GM23338 (cell line): Measurements from ENCODE around the gene UBE2C. TPM values are rescaled to one million over a fixed set of nuclear protein-coding genes. Genes with fewer than 3 reads are reported as not detected.

Source experiments
- CREB1 ChIP-seq: fragments of 250-450 bp; sonication (Bioruptor Pico); IDR thresholded peaks from 2 replicates; pipeline ENCODE4 v1.5.0; 2020; ENCODE audit warnings: low read depth, mild to moderate bottlenecking, moderate library complexity
- ETS1 ChIP-seq: IDR thresholded peaks from 2 replicates; pipeline ENCODE4 v1.6.1; 2016; ENCODE audit warnings: antibody characterized with exemption
- EZH2phosphoT487 ChIP-seq: fragments of 200-600 bp; sonication (generic); IDR thresholded peaks from one replicate; pipeline ENCODE4 v1.8.1; 2018; ENCODE audit warnings: antibody characterized with exemption; ENCODE audit not compliant: unreplicated experiment
- NANOG ChIP-seq: IDR thresholded peaks from 2 replicates; pipeline ENCODE4 v1.6.1; 2016; ENCODE audit warnings: antibody characterized with exemption, borderline replicate concordance
- ZNF462 ChIP-seq: fragments of 250-450 bp; sonication (Bioruptor Pico); IDR thresholded peaks from 2 replicates; pipeline ENCODE4 v1.5.0; 2020; ENCODE audit warnings: mild to moderate bottlenecking, moderate library complexity
- polyA plus RNA-seq: library from polyadenylated mRNA; unstranded; fragments of >200 nt; fragmentation: Nextera tagmentation; extraction: Ambion mirVana; gene quantifications from 2 replicates; pipeline ENCODE4 v1.2.1, GENCODE V29; 2016
- small RNA-seq: library from RNA; depleted of rRNA; stranded (forward); fragments of <200 nt; gene quantifications from one replicate; pipeline ENCODE3, GENCODE V24; 2014; ENCODE audit warnings: low replicate concordance
- total RNA-seq: library from RNA; depleted of rRNA; stranded (reverse); fragments of >200 nt; shearing (Covaris generic); gene quantifications from 2 replicates; pipeline ENCODE4 v1.2.3, GENCODE V29; 2014; rRNA removed

UBE2C gene
- total and polyA plus RNA-seq, 2 experiments from 2014 or later = 247 to 698 TPM

- no peak for TF ChIP-seq ZNF462 (CRISPR knock-in tag)
- TF ChIP-seq EZH2phosphoT487 = no peak
- no peak for TF ChIP-seq NANOG
- TF ChIP-seq CREB1 (CRISPR knock-in tag) = no peak
- TF ChIP-seq ETS1 = no peak
These were observed 54.0 kb downstream of the UBE2C start (continued) for GRCh38 chr20:45866454-45866853.

Small RNA genes lying within 50 kb of the gene (small RNA-seq; reads per million reads assigned to genes)
- gene RNU6ATAC38P = 0.07 reads per million

Other genes starting within 250 kb of the UBE2C start
- gene WFDC8, start 233.4 kb upstream of the UBE2C start, total RNA-seq = not detected in 2 replicates
- 0.23 TPM in 1 of 2 replicates, not detected in the other for gene WFDC8, start 233.4 kb upstream of the UBE2C start, polyA plus RNA-seq
- gene WFDC10A, start 182.9 kb upstream of the UBE2C start, total RNA-seq = not detected in 2 replicates
- 0.43 TPM in 1 of 2 replicates, not detected in the other for gene WFDC10A, start 182.9 kb upstream of the UBE2C start, polyA plus RNA-seq
- not detected in 2 replicates for gene WFDC9, start 181.4 kb upstream of the UBE2C start, total RNA-seq
- gene WFDC9, start 181.4 kb upstream of the UBE2C start, polyA plus RNA-seq = not detected in 2 replicates
- gene WFDC11, start 142.4 kb upstream of the UBE2C start, total RNA-seq = not detected in 2 replicates
- gene WFDC11, start 142.4 kb upstream of the UBE2C start, polyA plus RNA-seq = 0.87 TPM in 1 of 2 replicates, not detected in the other
- gene WFDC13, start 110.6 kb upstream of the UBE2C start, total RNA-seq = not detected in 2 replicates
- not detected in 2 replicates for gene WFDC13, start 110.6 kb upstream of the UBE2C start, polyA plus RNA-seq
- gene WFDC10B, start 107.6 kb upstream of the UBE2C start, total RNA-seq = not detected in 2 replicates
- 0.50 and 1.0 TPM in 2 replicates for gene WFDC10B, start 107.6 kb upstream of the UBE2C start, polyA plus RNA-seq
- gene SPINT4, start 90.3 kb upstream of the UBE2C start, total RNA-seq = not detected in 2 replicates
- not detected in 2 replicates for gene SPINT4, start 90.3 kb upstream of the UBE2C start, polyA plus RNA-seq
- 0.73 TPM in 1 of 2 replicates, not detected in the other for gene WFDC3, start 20.8 kb upstream of the UBE2C start, total RNA-seq
- gene WFDC3, start 20.8 kb upstream of the UBE2C start, polyA plus RNA-seq = 0.36 TPM in 1 of 2 replicates, not detected in the other
- gene DNTTIP1, start 20.7 kb upstream of the UBE2C start, total RNA-seq = 21.4 and 31.6 TPM in 2 replicates
- gene DNTTIP1, start 20.7 kb upstream of the UBE2C start, polyA plus RNA-seq = 50.3 TPM in 2 replicates
- gene TNNC2, start 14.7 kb downstream of the UBE2C start, total RNA-seq = 0.59 TPM in 1 of 2 replicates, not detected in the other
- gene TNNC2, start 14.7 kb downstream of the UBE2C start, polyA plus RNA-seq = 32.5 and 33.3 TPM in 2 replicates
- gene SNX21, start 21.2 kb downstream of the UBE2C start, total RNA-seq = 26.7 and 31.5 TPM in 2 replicates
- gene SNX21, start 21.2 kb downstream of the UBE2C start, polyA plus RNA-seq = 13.3 and 15.5 TPM in 2 replicates
- 55.6 and 75.2 TPM in 2 replicates for gene ACOT8, start 44.7 kb downstream of the UBE2C start, total RNA-seq
- 42.0 and 43.1 TPM in 2 replicates for gene ACOT8, start 44.7 kb downstream of the UBE2C start, polyA plus RNA-seq
- gene ZSWIM3, start 45.0 kb downstream of the UBE2C start, total RNA-seq = 7.5 and 8.2 TPM in 2 replicates
- gene ZSWIM3, start 45.0 kb downstream of the UBE2C start, polyA plus RNA-seq = 2.0 and 3.0 TPM in 2 replicates
- gene ZSWIM1, start 68.6 kb downstream of the UBE2C start, total RNA-seq = 16.2 and 17.6 TPM in 2 replicates
- 11.5 and 12.7 TPM in 2 replicates for gene ZSWIM1, start 68.6 kb downstream of the UBE2C start, polyA plus RNA-seq
- 1.0 and 7.5 TPM in 2 replicates for gene SPATA25, start 75.0 kb downstream of the UBE2C start, total RNA-seq
- 0.50 TPM in 1 of 2 replicates, not detected in the other for gene SPATA25, start 75.0 kb downstream of the UBE2C start, polyA plus RNA-seq
- 7.6 and 10.9 TPM in 2 replicates for gene NEURL2, start 78.6 kb downstream of the UBE2C start, total RNA-seq
- gene NEURL2, start 78.6 kb downstream of the UBE2C start, polyA plus RNA-seq = 4.5 and 4.6 TPM in 2 replicates
- gene CTSA, start 78.7 kb downstream of the UBE2C start, total RNA-seq = 31.4 and 39.9 TPM in 2 replicates
- 52.8 and 63.9 TPM in 2 replicates for gene CTSA, start 78.7 kb downstream of the UBE2C start, polyA plus RNA-seq
- gene PLTP, start 99.5 kb downstream of the UBE2C start, total RNA-seq = 141 and 160 TPM in 2 replicates
- 107 and 108 TPM in 2 replicates for gene PLTP, start 99.5 kb downstream of the UBE2C start, polyA plus RNA-seq
- gene PCIF1, start 122.0 kb downstream of the UBE2C start, total RNA-seq = 26.1 and 27.0 TPM in 2 replicates
- gene PCIF1, start 122.0 kb downstream of the UBE2C start, polyA plus RNA-seq = 28.3 and 37.0 TPM in 2 replicates
- gene ZNF335, start 159.6 kb downstream of the UBE2C start, total RNA-seq = 18.6 and 24.2 TPM in 2 replicates
- 5.7 and 7.4 TPM in 2 replicates for gene ZNF335, start 159.6 kb downstream of the UBE2C start, polyA plus RNA-seq
- gene MMP9, start 196.3 kb downstream of the UBE2C start, total RNA-seq = 5.4 and 5.8 TPM in 2 replicates
- 4.1 and 4.3 TPM in 2 replicates for gene MMP9, start 196.3 kb downstream of the UBE2C start, polyA plus RNA-seq
- 0.35 and 3.5 TPM in 2 replicates for gene SLC12A5, start 216.6 kb downstream of the UBE2C start, total RNA-seq
- gene SLC12A5, start 216.6 kb downstream of the UBE2C start, polyA plus RNA-seq = 8.4 and 9.8 TPM in 2 replicates